Measurements from ENCODE around the gene IRF7. TPM values are rescaled to one million over a fixed set of nuclear protein-coding genes. Genes with fewer than 3 reads are reported as not detected.

The IRF7 gene
- total RNA-seq, 1 donor from 2014 or later, result 19.5 TPM

- no peak for ATAC-seq
These were observed 7.6 kb downstream of the IRF7 start for GRCh38 chr11:607971-608659.

DNA sequence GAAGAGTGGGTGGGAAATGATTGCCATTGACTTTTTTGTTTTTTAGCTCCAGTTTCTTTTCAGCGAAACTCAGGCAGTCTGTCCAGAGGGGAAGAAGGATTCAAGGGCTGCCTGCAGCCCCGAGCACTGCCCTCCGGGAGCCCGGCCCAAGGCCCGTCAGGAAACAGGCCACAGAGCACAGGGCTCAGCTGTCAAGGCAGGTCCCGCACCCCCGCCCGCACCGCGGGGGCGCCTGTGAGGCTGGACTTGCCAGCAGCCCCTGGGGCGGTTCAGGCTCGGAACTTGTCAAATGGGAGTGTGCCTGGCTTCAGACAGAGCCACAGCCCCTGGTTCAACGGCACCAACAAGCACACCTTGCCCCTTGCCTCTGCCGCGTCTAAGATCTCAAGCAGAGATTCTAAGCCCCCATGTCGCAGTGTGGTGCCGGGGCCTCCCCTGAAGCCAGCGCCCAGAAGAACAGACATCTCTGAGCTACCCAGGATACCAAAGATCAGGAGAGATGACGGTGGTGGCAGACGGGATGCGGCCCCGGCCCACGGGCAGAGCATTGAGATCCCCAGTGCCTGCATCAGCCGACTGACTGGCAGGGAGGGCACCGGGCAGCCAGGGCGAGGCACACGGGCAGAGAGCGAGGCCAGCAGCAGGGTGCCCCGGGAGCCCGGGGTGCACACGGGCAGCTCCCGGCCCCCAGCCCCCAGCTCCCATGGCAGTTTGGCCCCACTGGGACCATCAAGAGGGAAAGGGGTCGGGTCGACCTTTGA lies 8.6 kb downstream of the IRF7 start:
- no peak for ATAC-seq

DNA sequence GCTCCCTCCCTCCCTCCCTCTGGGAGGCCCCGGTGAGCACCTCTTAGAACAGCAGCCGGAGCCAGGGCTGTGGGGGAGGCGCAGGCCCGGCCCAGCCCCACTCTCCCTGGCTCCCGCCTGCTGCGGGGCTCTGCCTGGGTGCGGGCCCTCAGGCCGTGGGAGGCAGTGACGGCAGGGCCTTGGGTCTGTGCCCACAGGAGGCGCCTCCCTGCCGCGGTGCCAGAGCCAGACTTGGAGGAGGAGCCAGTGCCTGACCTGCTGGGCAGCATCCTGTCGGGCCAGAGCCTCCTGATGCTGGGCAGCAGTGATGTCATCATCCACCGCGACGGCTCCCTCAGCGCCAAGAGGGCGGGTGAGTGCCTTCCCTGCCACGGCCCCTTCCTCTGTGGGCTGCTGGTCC lies 9.5 kb downstream of the IRF7 start:
- peak; percentile 93 for ATAC-seq

- ATAC-seq, result no peak
These were observed 10.2 kb downstream of the IRF7 start for GRCh38 chr11:605286-606129.

- ATAC-seq, result no peak
These were observed 12.6 kb downstream of the IRF7 start for GRCh38 chr11:603154-603553.

DNA sequence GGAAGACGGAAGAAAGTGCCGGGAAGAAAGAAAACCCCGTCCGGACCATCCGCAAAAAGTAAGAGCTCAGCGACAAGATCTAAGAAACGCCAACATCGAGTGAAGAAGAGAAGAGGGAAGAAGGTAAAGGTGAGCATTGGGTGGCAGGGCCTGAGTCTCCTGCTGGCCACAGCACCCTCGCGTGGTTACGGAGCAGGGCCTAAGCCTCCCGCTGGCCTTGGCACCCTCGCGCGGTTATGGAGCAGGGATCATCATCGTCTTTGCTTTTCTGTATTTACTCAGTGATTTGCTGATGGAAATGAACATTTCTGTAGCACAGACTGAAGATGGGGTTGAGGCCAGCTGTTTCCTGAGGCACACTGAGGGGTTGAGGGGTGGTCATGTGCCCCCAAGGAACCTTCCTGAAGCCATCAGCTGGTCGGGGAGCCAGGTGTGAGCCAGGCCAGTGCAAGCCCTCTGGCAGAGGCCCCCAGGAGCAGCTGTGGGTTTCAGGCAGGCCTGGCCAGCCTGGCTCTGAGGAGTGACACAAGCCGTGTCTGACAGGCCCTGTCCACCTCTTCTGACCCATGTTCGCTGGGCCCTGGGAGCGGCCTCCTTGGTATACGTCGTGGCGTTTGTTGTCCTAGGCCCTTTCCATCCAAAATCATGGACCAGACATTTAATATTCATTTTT lies 14.0 kb downstream of the IRF7 start:
- no peak for ATAC-seq

DNA sequence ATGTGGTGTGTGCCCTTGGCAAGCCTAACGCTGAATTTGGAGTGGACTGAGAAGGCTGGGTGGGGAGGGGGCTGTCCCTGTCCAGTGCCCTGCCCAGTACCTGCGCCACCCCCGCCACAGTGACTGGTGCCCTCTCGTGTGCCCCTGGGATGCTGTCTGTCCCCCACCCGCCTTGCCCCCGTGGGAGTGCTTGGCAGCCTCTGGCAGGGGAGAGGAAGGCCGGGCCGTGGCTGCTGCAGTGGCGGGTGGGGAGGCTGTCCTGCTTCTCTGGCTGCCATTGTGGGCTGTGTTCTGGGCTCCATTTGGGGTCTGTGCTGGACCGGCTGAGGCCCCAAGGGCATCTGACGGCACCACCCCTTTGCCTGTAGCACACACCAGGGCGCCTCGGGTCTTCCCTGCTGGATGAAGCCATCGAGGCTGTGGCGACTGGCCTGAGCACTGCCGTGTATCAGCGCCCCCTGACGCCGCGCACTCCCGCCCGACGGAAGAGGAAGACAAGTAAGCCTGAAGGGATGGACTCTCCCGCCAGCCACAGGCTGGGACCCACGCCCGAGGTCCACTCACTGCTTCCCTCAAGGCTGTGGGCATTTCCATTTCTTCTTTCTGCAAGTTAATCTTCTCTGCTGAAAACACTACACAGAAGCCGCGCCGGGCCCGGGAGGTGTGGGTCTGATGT lies 17.6 kb downstream of the IRF7 start:
- ATAC-seq, result peak; percentile 12

GRCh38 chr11:597166-597725 lies 18.5 kb downstream of the IRF7 start:
- ATAC-seq, result no peak

DNA sequence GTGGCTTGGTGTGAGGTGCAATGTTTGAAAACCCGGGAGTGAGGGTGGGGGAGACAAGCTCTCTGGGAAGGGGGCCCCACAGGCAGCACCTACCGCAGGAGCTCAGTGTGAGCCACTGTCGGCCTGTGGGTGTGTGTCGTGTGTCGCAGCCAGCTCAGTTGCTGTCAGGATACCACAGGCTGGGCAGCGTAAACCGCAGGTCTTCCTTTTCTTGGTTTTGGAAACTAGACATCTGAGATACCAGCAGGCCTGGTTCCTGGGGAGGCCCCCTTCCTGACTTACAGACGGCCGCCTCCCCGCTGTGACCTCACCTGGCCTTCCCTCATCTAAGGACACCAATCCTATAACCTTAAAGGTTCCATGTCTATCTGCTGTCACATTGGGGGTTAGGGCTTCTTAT lies 19.4 kb downstream of the IRF7 start:
- ATAC-seq, result no peak

DNA sequence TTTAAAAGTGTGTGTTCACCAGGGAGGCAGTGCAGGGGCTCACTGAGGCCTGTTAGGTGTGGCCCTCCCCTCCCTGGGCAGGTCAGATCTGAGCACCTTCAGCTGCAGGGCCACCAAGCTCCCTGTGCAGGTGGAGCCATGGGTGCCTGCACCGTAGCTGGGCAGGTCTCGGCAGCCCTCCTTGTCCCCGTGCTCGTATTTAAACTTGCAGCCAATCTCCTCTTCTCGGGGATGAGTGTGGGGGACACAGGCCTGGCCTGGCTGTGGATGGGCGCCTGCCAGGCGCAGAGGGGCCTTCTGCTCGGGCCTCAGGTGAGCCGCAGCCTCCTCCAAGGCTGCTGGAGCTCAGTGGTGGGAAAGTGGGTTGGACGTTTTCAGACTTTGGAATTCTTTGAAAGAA lies 20.4 kb downstream of the IRF7 start:
- ATAC-seq, result no peak

- no peak for ATAC-seq
These were observed 22.4 kb downstream of the IRF7 start for GRCh38 chr11:593347-593746.

GRCh38 chr11:592918-593317 lies 22.8 kb downstream of the IRF7 start:
- ATAC-seq, result no peak

- ATAC-seq, result no peak
These were observed 23.2 kb downstream of the IRF7 start for GRCh38 chr11:592501-592900.

- no peak for ATAC-seq
These were observed 24.8 kb downstream of the IRF7 start for GRCh38 chr11:590997-591396.

DNA sequence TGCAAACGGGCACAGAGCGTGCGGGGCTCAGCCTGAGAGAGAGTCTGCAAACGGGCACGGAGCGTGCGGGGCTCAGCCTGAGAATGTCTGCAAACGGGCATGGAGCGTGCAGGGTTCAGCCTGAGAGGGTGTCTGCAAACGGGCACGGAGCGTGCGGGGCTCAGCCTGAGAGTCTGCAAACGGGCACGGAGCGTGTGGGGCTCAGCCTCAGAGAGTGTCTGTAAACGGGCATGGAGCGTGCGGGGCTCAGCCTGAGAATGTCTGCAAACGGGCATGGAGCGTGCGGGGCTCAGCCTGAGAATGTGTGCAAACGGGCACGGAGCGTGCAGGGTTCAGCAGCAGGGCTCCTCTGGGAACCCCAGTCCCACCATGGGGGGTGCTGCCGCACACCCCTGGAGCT lies 26.0 kb downstream of the IRF7 start:
- no peak for ATAC-seq

- peak; percentile 34 for ATAC-seq
These were observed 27.8 kb downstream of the IRF7 start for GRCh38 chr11:587978-588380.

GRCh38 chr11:587546-587945 lies 28.2 kb downstream of the IRF7 start:
- ATAC-seq, result no peak

GRCh38 chr11:586376-587316 lies 29.1 kb downstream of the IRF7 start:
- no peak for ATAC-seq

DNA sequence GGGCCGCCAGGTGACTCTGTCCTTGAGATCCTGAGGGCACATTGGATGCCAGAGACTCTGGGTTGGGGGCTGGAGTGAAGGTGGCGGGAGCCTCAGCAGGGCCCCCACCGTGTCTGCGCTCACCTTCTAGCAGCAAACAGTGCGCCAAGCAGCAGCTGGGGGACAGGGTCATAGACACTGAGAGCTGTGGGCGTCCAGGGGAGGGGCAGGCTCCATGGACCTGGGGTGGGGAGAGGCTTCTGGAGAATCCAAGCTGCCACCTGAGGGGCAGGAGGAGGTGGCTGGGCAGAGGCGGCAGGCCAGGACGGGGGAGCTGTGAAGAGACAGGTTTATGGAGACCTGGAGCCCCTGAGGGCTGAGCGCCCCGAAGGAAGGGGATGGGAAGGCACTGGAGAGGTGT lies 31.5 kb downstream of the IRF7 start:
- ATAC-seq, result no peak

DNA sequence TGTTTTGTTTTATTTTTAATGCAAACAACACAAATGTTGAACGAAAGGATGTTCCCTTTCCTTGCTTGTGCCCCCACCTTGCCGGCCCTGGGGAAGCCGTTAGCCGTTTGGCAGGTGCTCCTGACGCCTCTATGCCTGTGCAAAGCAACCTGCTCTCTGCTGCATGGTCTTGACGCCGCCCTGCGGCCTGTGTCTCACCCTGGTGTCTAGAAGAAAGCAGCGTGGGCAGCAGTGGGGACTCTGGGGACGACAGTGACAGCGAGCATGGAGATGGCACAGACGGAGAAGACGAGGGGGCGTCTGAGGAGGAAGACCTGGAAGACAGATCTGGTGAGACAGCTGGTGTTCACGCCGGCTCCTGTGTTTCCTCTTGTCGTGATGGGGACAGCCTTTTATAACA lies 34.0 kb downstream of the IRF7 start:
- ATAC-seq, result no peak

- ATAC-seq, result no peak
These were observed 34.4 kb downstream of the IRF7 start for GRCh38 chr11:581342-581741.

Data from esophagus mucosa (tissue), 1 donor.